ENCODE data around the gene SDR42E2.

Gene SDR42E2

DNA sequence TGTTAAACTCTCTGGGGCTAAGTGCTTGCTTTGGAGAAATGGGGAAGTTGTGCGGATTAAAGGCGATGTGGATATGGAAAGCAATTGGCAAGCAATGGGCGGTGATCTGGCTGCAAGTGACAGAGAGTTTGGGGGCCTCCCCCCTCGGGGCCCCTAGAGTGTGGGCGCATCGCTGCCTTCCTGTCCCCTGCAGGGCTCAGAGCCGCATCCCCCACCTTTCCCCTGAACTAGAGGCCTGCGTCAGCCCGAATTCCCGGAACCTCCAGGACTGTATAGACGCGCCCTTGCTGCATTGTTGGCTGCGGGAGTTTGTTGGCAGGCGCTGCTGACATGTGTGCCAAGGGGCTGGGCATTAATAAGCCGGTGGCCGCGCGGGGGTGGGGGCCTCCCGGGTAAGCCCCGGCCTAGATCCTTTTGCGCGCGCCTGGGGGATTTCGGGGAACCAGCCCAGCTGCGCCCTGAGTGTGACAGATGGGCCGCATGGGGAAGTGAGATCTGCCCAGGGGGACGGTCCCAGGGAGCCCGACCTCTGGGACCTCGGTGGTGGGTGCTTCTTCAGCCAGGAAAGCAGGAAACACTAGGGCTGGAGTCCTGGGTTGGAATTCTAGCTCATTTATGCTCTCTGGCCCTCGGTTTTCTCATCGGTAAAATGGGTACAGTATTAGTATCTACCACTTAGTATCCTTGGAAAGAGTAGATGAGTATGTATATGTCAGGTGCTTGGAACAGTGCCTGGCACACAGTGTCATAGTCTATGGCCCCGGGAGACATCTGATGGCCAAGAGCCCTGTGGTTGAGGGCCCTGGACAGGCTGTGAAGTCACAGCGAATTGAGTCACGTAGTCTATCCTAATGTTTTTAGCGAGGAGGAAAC, 44.8 kb downstream of the SDR42E2 start:
- H3K27ac ChIP-seq (ENCODE audit: extremely low read depth, low read depth, low read length) = peak overlapping the region; percentile 68; the same call in 1 of the 2 replicates
- ChIA-PET CTCF (interaction anchor here (0.6 to 1.7 kb wide), 9 partner anchors 11 to 94 kb away, joined by 3 to 6 read pairs (median 5); no protein-coding TSS in a partner anchor), POLR2A (interaction anchor here (0.6 to 1.5 kb wide), 7 partner anchors 9 to 91 kb away, joined by 3 to 12 read pairs (median 6); partner anchors contain the start of gene POLR3E)
- TF ChIP-seq, protein P1, sequence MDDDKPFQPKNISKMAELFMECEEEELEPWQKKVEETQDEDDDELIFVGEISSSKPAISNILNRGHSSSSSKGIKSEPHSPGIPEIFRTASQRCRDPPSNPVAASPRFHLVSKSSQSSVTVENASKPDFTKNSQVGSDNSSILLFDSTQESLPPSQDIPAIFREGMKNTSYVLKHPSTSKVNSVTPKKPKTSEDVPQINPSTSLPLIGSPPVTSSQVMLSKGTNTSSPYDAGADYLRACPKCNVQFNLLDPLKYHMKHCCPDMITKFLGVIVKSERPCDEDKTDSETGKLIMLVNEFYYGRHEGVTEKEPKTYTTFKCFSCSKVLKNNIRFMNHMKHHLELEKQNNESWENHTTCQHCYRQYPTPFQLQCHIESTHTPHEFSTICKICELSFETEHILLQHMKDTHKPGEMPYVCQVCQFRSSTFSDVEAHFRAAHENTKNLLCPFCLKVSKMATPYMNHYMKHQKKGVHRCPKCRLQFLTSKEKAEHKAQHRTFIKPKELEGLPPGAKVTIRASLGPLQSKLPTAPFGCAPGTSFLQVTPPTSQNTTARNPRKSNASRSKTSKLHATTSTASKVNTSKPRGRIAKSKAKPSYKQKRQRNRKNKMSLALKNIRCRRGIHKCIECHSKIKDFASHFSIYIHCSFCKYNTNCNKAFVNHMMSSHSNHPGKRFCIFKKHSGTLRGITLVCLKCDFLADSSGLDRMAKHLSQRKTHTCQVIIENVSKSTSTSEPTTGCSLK (tag by site-specific recombination; IDR thresholded peaks at IDR 0.05) = no peak
- no peak for TF ChIP-seq ZSCAN16 (tag by site-specific recombination; IDR thresholded peaks at IDR 0.05)
- TF ChIP-seq ZNF658 (tag by site-specific recombination; IDR thresholded peaks at IDR 0.05) = no peak
- TF ChIP-seq ZNF155 (tag by site-specific recombination; IDR thresholded peaks at IDR 0.05) = no peak
- no peak for TF ChIP-seq ZIC2 (tag by site-specific recombination; IDR thresholded peaks at IDR 0.05)
- TF ChIP-seq, protein P2, sequence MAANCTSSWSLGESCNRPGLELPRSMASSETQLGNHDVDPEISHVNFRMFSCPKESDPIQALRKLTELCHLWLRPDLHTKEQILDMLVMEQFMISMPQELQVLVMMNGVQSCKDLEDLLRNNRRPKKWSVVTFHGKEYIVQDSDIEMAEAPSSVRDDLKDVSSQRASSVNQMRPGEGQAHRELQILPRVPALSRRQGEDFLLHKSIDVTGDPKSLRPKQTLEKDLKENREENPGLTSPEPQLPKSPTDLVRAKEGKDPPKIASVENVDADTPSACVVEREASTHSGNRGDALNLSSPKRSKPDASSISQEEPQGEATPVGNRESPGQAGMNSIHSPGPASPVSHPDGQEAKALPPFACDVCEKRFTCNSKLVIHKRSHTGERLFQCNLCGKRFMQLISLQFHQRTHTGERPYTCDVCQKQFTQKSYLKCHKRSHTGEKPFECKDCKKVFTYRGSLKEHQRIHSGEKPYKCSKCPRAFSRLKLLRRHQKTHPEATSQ (tag by site-specific recombination; IDR thresholded peaks at IDR 0.05) = no peak
- TF ChIP-seq, protein P3, sequence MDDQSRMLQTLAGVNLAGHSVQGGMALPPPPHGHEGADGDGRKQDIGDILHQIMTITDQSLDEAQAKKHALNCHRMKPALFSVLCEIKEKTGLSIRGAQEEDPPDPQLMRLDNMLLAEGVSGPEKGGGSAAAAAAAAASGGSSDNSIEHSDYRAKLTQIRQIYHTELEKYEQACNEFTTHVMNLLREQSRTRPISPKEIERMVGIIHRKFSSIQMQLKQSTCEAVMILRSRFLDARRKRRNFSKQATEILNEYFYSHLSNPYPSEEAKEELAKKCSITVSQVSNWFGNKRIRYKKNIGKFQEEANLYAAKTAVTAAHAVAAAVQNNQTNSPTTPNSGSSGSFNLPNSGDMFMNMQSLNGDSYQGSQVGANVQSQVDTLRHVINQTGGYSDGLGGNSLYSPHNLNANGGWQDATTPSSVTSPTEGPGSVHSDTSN (CRISPR knock-in tag; IDR thresholded peaks at IDR 0.05) = no peak
- TF ChIP-seq, protein P4, sequence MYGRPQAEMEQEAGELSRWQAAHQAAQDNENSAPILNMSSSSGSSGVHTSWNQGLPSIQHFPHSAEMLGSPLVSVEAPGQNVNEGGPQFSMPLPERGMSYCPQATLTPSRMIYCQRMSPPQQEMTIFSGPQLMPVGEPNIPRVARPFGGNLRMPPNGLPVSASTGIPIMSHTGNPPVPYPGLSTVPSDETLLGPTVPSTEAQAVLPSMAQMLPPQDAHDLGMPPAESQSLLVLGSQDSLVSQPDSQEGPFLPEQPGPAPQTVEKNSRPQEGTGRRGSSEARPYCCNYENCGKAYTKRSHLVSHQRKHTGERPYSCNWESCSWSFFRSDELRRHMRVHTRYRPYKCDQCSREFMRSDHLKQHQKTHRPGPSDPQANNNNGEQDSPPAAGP (tag by site-specific recombination; IDR thresholded peaks at IDR 0.05) = no peak
- no peak for TF ChIP-seq YY2 (tag by site-specific recombination; IDR thresholded peaks at IDR 0.05)
- no peak for TF ChIP-seq ZNF707 (tag by site-specific recombination; IDR thresholded peaks at IDR 0.05)
- TF ChIP-seq, protein P5, sequence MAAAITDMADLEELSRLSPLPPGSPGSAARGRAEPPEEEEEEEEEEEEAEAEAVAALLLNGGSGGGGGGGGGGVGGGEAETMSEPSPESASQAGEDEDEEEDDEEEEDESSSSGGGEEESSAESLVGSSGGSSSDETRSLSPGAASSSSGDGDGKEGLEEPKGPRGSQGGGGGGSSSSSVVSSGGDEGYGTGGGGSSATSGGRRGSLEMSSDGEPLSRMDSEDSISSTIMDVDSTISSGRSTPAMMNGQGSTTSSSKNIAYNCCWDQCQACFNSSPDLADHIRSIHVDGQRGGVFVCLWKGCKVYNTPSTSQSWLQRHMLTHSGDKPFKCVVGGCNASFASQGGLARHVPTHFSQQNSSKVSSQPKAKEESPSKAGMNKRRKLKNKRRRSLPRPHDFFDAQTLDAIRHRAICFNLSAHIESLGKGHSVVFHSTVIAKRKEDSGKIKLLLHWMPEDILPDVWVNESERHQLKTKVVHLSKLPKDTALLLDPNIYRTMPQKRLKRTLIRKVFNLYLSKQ (tag by site-specific recombination; IDR thresholded peaks at IDR 0.05; ENCODE audit: borderline replicate concordance) = no peak
- 0 out of 2 replicates have a peak, but pooled peaks have one; percentile 4 for TF ChIP-seq SP2 (tag by site-specific recombination; IDR thresholded peaks at IDR 0.05)
- no peak; the same call in 1 of the 2 replicates for TF ChIP-seq EGR2 (tag by site-specific recombination; IDR thresholded peaks at IDR 0.05; ENCODE audit: low read depth)
- TF ChIP-seq, protein P6, sequence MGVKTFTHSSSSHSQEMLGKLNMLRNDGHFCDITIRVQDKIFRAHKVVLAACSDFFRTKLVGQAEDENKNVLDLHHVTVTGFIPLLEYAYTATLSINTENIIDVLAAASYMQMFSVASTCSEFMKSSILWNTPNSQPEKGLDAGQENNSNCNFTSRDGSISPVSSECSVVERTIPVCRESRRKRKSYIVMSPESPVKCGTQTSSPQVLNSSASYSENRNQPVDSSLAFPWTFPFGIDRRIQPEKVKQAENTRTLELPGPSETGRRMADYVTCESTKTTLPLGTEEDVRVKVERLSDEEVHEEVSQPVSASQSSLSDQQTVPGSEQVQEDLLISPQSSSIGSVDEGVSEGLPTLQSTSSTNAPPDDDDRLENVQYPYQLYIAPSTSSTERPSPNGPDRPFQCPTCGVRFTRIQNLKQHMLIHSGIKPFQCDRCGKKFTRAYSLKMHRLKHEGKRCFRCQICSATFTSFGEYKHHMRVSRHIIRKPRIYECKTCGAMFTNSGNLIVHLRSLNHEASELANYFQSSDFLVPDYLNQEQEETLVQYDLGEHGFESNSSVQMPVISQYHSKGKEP (tag by site-specific recombination; IDR thresholded peaks at IDR 0.05) = peak; percentile 8; the same call in 1 of the 2 replicates
- peak; percentile 50 for TF ChIP-seq GLIS2 (tag by site-specific recombination; IDR thresholded peaks at IDR 0.05)
- no peak for TF ChIP-seq ZNF561 (tag by site-specific recombination; IDR thresholded peaks at IDR 0.05; ENCODE audit: borderline replicate concordance)
- TF ChIP-seq ZNF23 (tag by site-specific recombination; IDR thresholded peaks at IDR 0.05; ENCODE audit: borderline replicate concordance) = no peak
- TF ChIP-seq ZNF660 (tag by site-specific recombination; IDR thresholded peaks at IDR 0.05) = 0 out of 2 replicates have a peak, but pooled peaks have one; percentile 22
- no peak for TF ChIP-seq ZNF140 (tag by site-specific recombination; IDR thresholded peaks at IDR 0.05)
- peak; percentile 31; the same call in 1 of the 2 replicates for TF ChIP-seq ZNF664 (tag by site-specific recombination; IDR thresholded peaks at IDR 0.05)
- TF ChIP-seq ZNF433 (tag by site-specific recombination; IDR thresholded peaks at IDR 0.05; ENCODE audit: low read depth) = no peak
- 0 out of 2 replicates have a peak, but pooled peaks have one; percentile 37 for TF ChIP-seq ZFHX2 (tag by site-specific recombination; conservative IDR thresholded peaks at IDR 0.05)
- TF ChIP-seq KLF10 (tag by site-specific recombination; IDR thresholded peaks at IDR 0.05) = no peak
- TF ChIP-seq ZNF843 (tag by site-specific recombination; IDR thresholded peaks at IDR 0.05) = no peak
- no peak for TF ChIP-seq ZNF76 (tag by site-specific recombination; IDR thresholded peaks at IDR 0.05; ENCODE audit: borderline replicate concordance, low read depth)
- no peak for TF ChIP-seq ZNF16 (tag by site-specific recombination; IDR thresholded peaks at IDR 0.05; ENCODE audit: low read depth)
- peak; percentile 8; the same call in 1 of the 2 replicates for TF ChIP-seq KLF16 (tag by site-specific recombination; IDR thresholded peaks at IDR 0.05)
- TF ChIP-seq KLF1 (tag by site-specific recombination; IDR thresholded peaks at IDR 0.05) = 0 out of 2 replicates have a peak, but pooled peaks have one; percentile 14

More for the DNA sequence above, 44.8 kb downstream of the SDR42E2 start:
- Histone ChIP-seq H3K4me3 (ENCODE audit: low read depth, low read length) (peak overlapping the region; percentile 91), H3K36me3 (ENCODE audit: control insufficient read depth in 2 of 2, insufficient read depth in 1 of 2, low read length in 2 of 2) (no peaks in the 10 kb centered on the region; a peak in 1 of 3 replicates), H3K9me3 (ENCODE audit: control insufficient read depth, insufficient read depth, low read depth, low read length) (no peaks in the 10 kb centered on the region), H3K4me1 (ENCODE audit: control insufficient read depth, insufficient read depth, low read length) (peaks cover 4% of the 10 kb centered on the region; the same call in 1 of the 2 replicates)

Measured in HEK293 (cell line).